Stimulated activated CD8-positive, alpha-beta memory T cell treated with anti-CD3 and anti-CD28 coated beads, Interleukin-4, amount 100 ng/mL, for 24 hours (primary cell): Measurements from ENCODE around the gene KRT32.
"Not testable (repeated sequence)": the region's sequence is repeated elsewhere in the genome, so short reads cannot be mapped to it uniquely, and the experiment has no call there.

ENCODE experiments used
- DNase-seq: peaks from one replicate; pipeline ENCODE4 v3.0.0-alpha.2; 2020; ENCODE audit warnings: low read depth

The KRT32 gene

DNA sequence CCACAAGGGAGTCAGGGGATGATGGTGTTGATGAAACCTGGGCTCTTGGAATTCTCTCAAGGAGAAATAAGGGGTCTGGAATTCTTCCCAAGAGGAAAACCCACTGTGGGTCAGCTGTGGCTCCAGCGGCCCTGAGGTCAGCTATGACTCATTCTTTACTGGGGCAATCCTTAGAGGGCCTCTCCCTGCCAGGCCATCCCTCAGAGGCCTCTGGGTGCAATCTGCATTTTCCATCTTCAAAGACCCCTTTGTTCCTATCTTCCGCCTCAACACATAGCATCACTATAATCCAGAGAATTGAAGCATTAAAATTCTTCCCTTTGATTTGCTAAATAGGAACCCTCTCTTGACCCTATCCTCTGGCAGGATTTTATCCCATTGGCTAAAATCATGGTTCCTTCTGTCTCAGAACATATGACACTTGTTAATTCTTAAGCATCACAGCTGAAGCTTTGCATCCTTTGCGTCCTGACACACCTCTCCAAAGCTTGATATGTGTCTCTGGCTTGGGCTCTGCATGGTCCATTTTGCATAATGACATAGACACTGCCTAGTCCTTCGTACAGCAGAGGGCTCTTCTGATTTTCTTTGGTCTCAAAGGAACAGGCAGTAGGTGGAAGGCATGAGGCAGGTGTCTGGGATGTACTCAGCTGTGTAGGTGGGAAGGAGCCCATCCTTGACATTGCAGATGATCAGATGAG lies 38.4 kb downstream of the KRT32 start:
- DNase-seq: no peak

DNA sequence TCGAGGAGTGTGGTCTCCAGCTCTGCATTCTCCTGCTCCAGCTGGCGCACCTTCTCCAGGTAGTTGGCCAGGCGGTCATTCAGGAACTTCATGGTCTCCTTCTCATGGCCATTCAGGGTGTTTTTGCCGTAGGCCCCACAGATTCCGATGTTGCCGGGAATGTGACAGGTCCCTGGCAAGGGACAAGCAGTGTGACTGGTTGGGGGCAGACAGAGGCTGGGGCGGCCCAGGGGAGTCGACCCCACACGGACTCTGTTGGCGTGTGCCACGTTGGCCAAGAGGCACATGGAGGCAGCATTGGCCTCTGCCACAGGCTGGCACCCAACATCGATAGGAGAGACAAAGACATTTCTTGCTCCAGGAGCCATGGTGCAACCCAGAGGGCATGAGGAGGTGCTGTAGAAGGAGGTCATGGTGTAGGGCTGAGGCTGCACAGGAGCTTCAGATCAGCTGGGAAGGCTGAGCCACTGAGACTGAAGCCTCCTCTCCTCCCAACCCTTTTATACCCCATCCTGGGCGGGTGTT lies 43.0 kb downstream of the KRT32 start, which contains the start of gene KRT37:
TSS of gene KRT37 (minus strand) at position 475 of the 525 bp plus-strand sequence. CDS start at position 413, 62 bp downstream.
- no peak for DNase-seq

DNA sequence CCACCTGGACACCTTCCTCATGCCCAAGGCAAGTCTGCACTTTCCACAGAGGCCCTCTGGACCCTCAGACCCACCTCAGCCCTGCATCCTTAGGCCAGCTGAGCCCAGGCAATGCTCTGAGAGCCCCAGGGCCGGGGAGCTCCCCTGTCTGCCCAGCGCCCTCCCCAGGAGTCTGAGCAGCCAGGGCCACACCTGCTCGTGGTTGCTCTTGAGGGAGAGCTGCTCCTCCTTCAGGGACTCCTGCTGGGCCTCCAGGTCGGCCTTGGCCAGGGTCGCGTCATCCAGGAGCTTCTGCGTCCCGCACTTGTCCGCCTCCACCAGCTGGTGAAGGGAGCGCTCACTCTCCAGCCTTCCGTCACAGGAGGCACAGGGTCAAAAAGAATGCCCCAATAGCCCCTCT lies 44.6 kb downstream of the KRT32 start:
- not testable (repeated sequence) for DNase-seq

DNA sequence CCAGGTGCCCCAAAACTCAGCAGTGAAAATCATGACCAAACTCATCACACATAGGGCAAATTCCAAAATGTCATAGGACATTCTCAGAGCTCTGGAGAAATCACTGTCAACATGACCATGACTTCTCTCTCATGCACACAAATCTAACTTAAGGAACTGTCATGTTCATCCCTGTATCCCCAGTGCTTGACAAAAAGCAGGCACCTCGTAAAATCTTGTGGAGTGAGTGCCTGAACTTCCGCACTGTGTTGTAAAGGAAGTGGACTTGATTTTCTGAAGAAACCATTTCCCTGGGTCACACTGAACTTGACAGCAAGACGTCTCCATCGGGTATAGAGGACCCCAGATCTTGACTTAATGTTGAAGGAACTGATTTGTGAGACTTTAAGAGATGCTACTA lies 45.6 kb downstream of the KRT32 start:
- DNase-seq: no peak

DNA sequence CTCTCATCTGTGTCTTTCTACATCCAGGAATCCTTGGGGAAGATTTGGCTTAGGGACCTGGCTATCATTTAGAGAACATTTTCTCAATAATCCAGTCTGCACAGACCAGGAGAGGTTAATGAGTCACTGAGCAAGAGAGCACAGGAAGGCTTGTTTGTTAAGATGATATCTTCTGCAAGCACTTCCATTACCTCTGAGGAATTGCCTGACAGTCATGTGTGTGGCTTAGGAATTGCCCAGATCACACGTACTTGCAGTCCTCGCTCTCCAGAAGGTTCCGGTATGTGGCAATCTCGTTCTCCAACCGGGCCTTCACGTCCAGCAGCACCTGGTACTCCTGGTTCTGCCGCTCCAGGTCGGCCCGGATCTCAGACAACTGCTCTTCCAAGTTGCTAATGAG lies 46.1 kb downstream of the KRT32 start:
- DNase-seq: no peak

DNA sequence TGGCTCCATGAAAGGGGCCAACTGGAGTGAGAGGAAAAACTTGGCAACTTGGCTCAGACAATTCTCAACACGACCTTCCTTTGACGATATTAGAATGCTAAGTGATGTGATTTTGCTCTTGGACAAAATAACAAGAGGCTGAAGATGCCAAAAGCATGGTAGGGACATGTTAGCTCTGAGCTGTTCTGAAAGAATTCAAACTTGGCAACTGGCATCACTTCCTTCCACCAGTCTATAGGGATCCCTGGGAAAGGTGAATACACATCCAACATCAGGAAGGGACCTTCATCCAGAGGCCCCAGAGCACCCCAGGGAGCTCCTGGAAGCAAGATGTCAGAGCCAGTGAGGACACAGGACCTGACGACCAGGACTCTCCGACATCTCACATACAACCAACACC lies 47.1 kb downstream of the KRT32 start:
- DNase-seq: no peak

DNA sequence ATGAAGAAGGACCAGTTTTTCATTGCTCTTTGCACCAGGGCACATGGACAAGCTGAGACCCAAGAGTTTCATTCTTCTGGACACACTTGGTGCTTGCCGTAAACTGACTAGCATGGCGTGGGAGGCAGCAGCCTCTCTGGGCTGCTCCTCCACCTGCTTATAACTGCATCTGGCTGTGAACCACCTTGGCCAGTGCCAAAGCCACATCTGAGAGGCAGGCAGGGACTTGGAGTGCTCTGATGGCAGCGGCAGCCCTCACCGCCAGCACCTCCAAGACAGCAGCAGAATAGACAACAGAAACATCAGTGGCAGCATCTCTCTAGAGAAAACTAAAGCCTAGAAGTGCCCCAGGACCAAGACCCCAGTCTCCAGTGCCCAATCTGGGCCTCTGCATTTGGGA lies 47.5 kb downstream of the KRT32 start:
- DNase-seq: no peak

DNA sequence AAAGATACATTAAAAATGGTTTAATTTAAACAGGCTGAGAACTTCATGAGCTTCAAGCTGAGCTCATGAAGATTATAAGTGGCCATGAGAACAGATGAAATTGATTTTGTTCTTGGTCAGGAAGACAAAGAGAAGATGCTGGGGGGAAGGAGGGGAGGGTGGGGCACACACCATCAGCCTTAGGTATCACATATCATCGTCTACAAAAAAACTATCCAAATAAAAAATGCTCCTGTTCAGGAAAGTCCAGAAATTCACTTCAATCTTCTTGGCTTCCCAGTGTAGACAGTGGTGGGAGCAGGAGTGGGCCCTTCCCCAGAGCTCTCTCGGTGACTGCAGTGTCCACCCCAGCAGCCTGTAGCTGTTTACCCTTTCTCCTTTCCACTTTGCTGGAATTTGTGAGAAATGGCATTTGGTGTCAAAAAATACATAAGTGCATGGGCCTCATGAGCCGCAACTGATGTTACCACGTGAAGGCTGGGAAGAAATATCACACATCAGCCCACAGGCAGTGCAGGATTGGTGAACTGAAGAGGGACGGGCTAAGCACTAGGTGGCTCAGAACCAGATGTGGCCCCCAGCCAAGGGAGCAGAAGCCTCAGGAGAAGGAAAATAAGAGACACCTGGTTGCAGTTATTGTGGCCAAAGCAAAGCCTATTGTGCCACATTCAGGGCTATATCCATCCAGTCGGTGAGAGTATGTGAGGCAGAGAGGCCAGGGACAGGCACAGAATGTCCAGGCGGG lies 48.9 kb downstream of the KRT32 start:
- no peak for DNase-seq

DNA sequence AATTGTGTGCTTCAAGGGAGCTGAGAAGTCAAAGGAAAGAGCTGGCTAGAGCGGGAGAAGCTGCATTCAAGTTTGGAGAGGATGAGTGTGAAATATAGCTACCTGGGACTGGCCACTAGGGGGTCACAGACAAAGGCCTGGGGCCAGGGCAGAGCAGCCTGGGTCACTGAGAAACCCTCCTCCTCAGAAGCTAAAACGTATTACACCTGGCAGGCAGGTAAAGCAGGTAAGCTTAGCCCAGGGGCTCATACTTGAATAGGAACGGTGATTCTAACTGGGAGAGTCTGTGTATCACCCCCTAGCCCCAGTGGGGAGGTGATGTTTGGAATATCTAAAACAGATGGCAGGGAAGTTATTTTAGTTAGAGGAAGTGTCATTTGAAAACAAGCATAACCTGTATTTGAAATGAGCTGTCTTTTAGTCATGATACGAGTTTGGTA lies 49.6 kb downstream of the KRT32 start:
- no peak for DNase-seq

DNA sequence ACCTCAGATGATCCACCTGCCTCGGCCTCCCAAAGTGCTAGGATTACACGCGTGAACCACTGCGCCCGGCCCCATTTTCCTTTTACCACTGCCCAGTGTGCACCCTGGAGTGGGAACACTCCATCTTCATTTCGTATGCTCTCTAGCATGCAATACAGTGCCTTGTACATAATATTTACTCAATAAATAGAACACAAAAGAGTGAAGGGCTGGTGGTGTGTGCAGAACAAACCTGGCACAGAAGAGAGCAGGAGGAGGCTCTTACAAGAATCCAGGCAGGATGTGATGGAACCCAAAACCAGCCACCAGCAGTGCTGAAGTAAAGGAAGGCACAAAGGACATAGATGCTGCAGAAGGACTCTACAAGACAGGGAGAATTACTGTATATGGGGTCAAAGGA lies 50.1 kb downstream of the KRT32 start:
- DNase-seq: no peak

DNA sequence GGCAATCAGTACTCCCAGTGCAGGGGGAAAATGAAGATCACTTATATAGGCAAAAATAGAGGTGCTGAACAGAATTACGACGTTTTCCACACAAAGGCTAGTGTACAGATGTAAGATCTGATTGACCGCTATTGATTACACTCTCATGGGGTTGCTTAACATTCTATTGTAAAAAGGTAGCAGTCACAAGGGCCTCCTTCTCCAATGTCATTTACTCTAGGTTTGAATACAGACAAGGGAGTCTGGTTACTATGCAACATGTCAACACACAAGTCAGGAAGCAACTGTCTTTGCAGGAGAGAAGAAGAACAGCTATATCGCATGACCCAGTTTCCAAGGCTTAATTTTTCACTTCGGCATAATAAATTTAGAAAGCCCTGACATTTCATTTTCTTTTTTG lies 50.7 kb downstream of the KRT32 start:
- DNase-seq: no peak

DNA sequence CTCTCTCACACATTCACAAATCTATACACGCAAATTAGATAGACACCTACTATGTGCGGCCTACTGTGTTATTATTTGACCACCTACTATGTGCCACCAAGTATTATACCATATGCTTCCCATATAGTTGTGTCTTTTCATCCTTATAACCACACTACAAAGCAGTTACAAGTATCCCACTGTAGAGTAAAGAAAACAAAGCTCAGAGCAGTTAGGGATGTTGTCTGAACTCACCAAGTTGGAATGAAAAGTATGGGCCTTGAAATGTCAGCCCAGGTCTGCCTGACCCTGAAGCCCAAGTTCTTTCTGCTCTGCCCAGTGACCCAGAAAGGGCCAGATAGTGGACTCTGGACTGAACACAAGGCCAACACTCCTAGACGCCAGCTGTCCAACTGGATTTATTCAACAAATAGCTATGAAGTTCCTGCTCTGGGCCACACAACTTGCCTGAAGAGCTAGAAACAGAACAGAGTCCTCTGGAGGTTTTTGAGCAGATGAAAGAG lies 51.3 kb downstream of the KRT32 start:
- DNase-seq: no peak

DNA sequence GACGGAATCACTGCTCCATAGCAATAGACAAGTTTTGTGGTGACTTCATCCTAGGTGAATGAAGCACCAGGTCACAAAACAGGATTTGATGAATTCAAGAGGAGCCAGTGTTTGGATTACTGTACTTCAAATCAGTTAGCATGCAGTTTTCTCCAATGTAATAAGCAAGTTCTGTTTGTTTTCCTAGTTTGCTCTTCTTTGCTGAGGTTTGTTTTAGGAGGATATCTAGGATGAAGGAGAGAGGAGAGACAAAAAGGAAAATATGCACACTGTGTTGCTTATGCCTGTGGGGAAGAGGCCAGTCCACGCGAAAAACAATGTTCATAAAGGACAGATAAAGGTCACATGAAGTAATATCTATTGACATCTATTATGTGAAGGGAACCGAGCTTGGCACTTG lies 51.8 kb downstream of the KRT32 start:
- DNase-seq: no peak

DNA sequence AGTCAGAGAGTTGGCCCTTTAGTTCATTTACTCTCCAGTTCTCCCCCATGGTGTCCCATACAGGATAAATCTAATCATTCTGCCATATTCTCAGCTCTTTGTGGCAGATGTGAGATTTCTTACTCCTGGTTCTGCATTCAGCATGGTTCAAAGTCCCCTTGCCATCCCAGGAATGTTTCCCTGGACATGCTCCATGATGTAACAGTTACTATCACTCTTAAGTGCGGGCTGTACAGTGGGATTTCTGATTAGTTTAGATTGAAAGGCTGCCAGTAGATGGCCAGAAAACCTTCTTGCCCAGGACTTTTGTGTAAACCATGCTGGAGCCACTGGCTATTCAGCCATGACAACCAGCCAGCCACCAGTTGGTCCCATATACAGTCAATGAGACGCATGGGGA lies 53.2 kb downstream of the KRT32 start:
- no peak for DNase-seq

DNA sequence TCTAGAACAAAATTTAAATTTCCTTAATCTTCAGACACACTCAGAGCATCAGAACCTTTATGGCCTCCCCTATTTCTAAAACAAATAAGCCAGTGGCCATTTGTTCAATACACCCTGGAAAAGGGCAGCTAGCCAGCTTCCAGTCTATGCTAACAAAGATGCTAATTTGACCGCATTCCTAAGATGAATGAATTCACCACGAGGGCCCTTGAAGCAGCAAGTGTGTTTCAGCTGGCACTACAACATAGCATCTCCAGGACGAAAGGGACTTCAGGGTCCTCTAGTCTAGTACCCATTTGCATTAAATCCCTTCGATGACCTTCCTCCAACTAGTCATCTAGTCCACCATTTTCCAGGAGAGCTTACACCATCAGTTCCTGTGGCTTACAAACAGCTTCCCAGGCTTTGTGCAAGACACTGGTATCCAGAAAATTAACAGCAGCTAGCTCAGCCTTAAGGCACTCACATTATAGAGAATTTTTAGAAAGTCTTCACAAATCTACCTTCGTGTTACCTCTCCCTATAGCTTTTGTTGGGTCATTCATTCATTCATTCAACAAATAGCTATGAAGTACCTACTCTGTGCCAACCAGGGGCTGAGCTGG lies 53.7 kb downstream of the KRT32 start:
- DNase-seq: no peak

DNA sequence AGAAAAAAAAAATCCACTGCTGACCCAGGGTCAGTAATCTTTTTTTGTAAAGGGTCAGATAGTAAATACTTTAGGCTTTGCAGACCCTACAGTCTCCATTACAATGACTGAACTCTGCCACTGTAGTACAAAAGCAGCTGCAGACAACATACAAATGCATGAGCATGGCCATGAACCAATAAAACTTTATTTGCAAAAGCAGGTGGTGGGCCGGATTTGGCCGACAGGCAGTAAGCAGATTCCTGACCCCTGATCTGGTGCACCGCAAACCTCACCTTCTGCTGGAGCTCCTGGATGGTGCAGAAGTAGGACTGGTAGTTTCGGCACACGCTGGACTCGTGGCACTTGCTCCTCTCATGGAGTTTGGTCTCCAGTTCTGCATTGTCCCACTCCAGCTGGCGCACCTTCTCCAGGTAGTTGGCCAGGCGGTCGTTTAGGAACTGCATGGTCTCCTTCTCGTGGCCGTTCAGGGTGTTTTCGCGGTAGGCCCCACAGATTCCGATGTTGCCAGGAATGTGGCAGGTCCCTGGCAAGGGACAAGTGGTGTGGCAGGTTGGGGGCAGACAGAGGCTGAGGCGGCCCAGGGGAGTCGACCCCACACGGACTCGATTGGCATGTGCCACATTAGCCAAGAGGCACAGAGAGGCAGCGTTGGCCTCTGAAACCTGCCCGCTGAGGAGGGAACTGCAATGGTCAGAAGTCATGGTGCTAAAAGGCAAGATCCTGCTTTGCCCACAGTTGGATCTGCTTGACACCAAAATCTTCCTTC lies 55.9 kb downstream of the KRT32 start:
- DNase-seq: no peak
